SK-N-SH treated with all-trans-retinoic acid at 6 μM for 48 hours (cell line): Measurements from ENCODE around the gene NALCN.

ENCODE experiments used
- ARNTL ChIP-seq: fragments of 450-650 bp; formaldehyde crosslinking; IDR thresholded peaks from 2 replicates; pipeline ENCODE4 v1.5.0; 2020; ENCODE audit warnings: low read depth, mild to moderate bottlenecking, moderate library complexity, borderline replicate concordance
- BACH2 ChIP-seq: fragments of 250-450 bp; sonication (Bioruptor Pico); IDR thresholded peaks from 2 replicates; pipeline ENCODE4 v1.9.0; 2021; ENCODE audit warnings: mild to moderate bottlenecking, borderline replicate concordance
- CSDC2 ChIP-seq: fragments of 250-450 bp; sonication (Bioruptor Pico); IDR thresholded peaks from 2 replicates; pipeline ENCODE4 v1.5.0; 2020; ENCODE audit warnings: mild to moderate bottlenecking, moderate library complexity
- ESRRG ChIP-seq: fragments of 250-450 bp; sonication (Bioruptor Pico); IDR thresholded peaks from 2 replicates; pipeline ENCODE4 v1.6.1; 2021; ENCODE audit warnings: mild to moderate bottlenecking
- ISL1 ChIP-seq: fragments of 250-450 bp; sonication (Bioruptor Pico); IDR thresholded peaks from 2 replicates; pipeline ENCODE4 v2.1.2; 2022; ENCODE audit warnings: mild to moderate bottlenecking, moderate library complexity
- PPARA ChIP-seq: fragments of 250-450 bp; sonication (Bioruptor Pico); IDR thresholded peaks from 2 replicates; pipeline ENCODE4 v1.5.0; 2020; ENCODE audit warnings: mild to moderate bottlenecking, borderline replicate concordance
- RARB ChIP-seq: fragments of 250-450 bp; sonication (Bioruptor Pico); IDR thresholded peaks from 2 replicates; pipeline ENCODE4 v1.8.0; 2021; ENCODE audit warnings: mild to moderate bottlenecking, moderate library complexity
- TCF4 ChIP-seq: fragments of 250-450 bp; sonication (Bioruptor Pico); IDR thresholded peaks from 2 replicates; pipeline ENCODE4 v1.8.0; 2021; ENCODE audit warnings: mild to moderate bottlenecking, moderate library complexity, borderline replicate concordance
- ZFP30 ChIP-seq: fragments of 450-650 bp; formaldehyde crosslinking; IDR thresholded peaks from 2 replicates; pipeline ENCODE4 v1.5.0; 2022; ENCODE audit warnings: mild to moderate bottlenecking, moderate library complexity
- ZNF565 ChIP-seq: fragments of 450-650 bp; formaldehyde crosslinking; conservative IDR thresholded peaks from 2 replicates; pipeline ENCODE4 v1.5.0; 2020; ENCODE audit warnings: low read depth, mild to moderate bottlenecking, moderate library complexity
- TF ChIP-seq, protein P1 (sequence below): fragments of 250-450 bp; sonication (Bioruptor Pico); IDR thresholded peaks from 2 replicates; pipeline ENCODE4 v1.8.0; 2020; ENCODE audit warnings: mild to moderate bottlenecking, moderate library complexity, borderline replicate concordance
- TF ChIP-seq, protein P2 (sequence below): fragments of 250-450 bp; sonication (Bioruptor Pico); IDR thresholded peaks from 2 replicates; pipeline ENCODE4 v1.5.0; 2020; ENCODE audit warnings: mild to moderate bottlenecking, moderate library complexity

DNA sequence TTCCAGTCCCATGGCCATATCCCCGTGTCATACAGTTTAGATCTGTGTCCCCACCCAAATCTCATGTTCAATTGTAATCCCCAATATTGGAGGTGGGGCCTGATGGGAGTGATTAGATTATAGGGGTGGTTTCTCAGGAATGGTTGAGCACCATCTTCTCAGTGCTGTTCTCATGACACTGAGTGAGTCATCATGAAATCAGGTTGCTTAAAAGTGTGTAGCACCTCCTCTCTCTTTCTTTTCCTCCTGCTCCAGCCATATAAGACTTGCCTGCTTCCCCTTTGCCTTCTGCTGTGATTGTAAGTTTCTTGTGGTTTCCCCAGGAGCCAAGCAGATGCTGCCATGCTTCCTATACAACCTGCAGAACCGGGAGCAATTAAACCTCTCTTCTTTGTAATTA is 197.8 kb downstream of the NALCN start:
- TF ChIP-seq, protein P1, sequence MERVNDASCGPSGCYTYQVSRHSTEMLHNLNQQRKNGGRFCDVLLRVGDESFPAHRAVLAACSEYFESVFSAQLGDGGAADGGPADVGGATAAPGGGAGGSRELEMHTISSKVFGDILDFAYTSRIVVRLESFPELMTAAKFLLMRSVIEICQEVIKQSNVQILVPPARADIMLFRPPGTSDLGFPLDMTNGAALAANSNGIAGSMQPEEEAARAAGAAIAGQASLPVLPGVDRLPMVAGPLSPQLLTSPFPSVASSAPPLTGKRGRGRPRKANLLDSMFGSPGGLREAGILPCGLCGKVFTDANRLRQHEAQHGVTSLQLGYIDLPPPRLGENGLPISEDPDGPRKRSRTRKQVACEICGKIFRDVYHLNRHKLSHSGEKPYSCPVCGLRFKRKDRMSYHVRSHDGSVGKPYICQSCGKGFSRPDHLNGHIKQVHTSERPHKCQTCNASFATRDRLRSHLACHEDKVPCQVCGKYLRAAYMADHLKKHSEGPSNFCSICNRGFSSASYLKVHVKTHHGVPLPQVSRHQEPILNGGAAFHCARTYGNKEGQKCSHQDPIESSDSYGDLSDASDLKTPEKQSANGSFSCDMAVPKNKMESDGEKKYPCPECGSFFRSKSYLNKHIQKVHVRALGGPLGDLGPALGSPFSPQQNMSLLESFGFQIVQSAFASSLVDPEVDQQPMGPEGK = no peak
- TF ChIP-seq RARB (no peak), CSDC2 (no peak), ISL1 (no peak), ARNTL (CRISPR knock-in tag) (no peak), ZFP30 (no peak), TCF4 (no peak), ZNF565 (CRISPR knock-in tag) (no peak), BACH2 (CRISPR knock-in tag) (no peak), ESRRG (no peak), PPARA (no peak)
- TF ChIP-seq, protein P2, sequence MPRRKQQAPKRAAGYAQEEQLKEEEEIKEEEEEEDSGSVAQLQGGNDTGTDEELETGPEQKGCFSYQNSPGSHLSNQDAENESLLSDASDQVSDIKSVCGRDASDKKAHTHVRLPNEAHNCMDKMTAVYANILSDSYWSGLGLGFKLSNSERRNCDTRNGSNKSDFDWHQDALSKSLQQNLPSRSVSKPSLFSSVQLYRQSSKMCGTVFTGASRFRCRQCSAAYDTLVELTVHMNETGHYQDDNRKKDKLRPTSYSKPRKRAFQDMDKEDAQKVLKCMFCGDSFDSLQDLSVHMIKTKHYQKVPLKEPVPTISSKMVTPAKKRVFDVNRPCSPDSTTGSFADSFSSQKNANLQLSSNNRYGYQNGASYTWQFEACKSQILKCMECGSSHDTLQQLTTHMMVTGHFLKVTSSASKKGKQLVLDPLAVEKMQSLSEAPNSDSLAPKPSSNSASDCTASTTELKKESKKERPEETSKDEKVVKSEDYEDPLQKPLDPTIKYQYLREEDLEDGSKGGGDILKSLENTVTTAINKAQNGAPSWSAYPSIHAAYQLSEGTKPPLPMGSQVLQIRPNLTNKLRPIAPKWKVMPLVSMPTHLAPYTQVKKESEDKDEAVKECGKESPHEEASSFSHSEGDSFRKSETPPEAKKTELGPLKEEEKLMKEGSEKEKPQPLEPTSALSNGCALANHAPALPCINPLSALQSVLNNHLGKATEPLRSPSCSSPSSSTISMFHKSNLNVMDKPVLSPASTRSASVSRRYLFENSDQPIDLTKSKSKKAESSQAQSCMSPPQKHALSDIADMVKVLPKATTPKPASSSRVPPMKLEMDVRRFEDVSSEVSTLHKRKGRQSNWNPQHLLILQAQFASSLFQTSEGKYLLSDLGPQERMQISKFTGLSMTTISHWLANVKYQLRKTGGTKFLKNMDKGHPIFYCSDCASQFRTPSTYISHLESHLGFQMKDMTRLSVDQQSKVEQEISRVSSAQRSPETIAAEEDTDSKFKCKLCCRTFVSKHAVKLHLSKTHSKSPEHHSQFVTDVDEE = no peak
